Natural killer cell (primary cell): ENCODE measurements around the gene RRP15. TPM values are rescaled to one million over a fixed set of nuclear protein-coding genes. Genes with fewer than 3 reads are reported as not detected.

Experiments
- ATAC-seq, 3 donors: fragments of 150-1000 bp in 2 of 3; fragments of 200-7000 bp in 1 of 3; cut with Tn5 transposase; 1 replicate in 1 of 3; 2 replicates in 2 of 3; pipeline ENCODE4 v1.10.0; 2021; ENCODE audit warnings: mild to moderate bottlenecking in 2 of 3, moderate library complexity in 2 of 3
- DNase-seq, 2 donors: peaks; one replicate each; pipeline versions ENCODE4 v3.0.0 to v3.0.0-alpha.2; 2013 to 2021; ENCODE audit warnings: mixed read lengths in 1 of 2
- H3K27ac ChIP-seq: one replicate; pipeline ENCODE4 v1.5.1; 2013; ENCODE audit warnings: mild to moderate bottlenecking, low read length
- H3K27me3 ChIP-seq: one replicate; pipeline ENCODE4 v1.6.1; 2013; ENCODE audit warnings: low read length; ENCODE audit not compliant: control insufficient read depth, insufficient read depth
- H3K36me3 ChIP-seq: one replicate; pipeline ENCODE4 v1.6.1; 2013; ENCODE audit warnings: low read length; ENCODE audit not compliant: control insufficient read depth, insufficient read depth
- H3K4me1 ChIP-seq: one replicate; pipeline ENCODE4 v1.6.1; 2013; ENCODE audit warnings: low read length; ENCODE audit not compliant: control insufficient read depth, insufficient read depth
- H3K4me3 ChIP-seq: one replicate; pipeline ENCODE4 v1.5.1; 2013; ENCODE audit warnings: low read length
- H3K9me3 ChIP-seq: one replicate; pipeline ENCODE4 v1.6.1; 2013; ENCODE audit warnings: low read length; ENCODE audit not compliant: control insufficient read depth, insufficient read depth
- H3K27ac Mint-ChIP-seq, 2 donors: one replicate each; pipeline ENCODE4 v1.8.0; 2022; ENCODE audit warnings: mild to moderate bottlenecking in 2 of 2, mixed read lengths in 2 of 2, moderate library complexity in 1 of 2
- H3K27me3 Mint-ChIP-seq, 2 donors: one replicate each; pipeline ENCODE4 v1.8.0; 2022; ENCODE audit warnings: low read depth in 2 of 2, mixed read lengths in 2 of 2
- H3K36me3 Mint-ChIP-seq: one replicate; pipeline ENCODE4 v1.8.0; 2022; ENCODE audit warnings: mixed read lengths
- H3K4me1 Mint-ChIP-seq, 2 donors: one replicate each; pipeline ENCODE4 v1.8.0; 2022; ENCODE audit warnings: mixed read lengths in 2 of 2
- H3K4me3 Mint-ChIP-seq: one replicate; pipeline ENCODE4 v1.8.0; 2022; ENCODE audit warnings: mild to moderate bottlenecking, moderate library complexity, mixed read lengths
- H3K9me3 Mint-ChIP-seq, 2 donors: one replicate each; pipeline ENCODE4 v1.8.0; 2022; ENCODE audit warnings: mixed read lengths in 2 of 2
- WGBS: methylation state at CpG from one replicate; pipeline ENCODE4 v1.1.7; 2013; ENCODE audit warnings: missing lambda C conversion rate; ENCODE audit not compliant: insufficient coverage; 5-methylcytosine and 5-hydroxymethylcytosine counted together
- intact Hi-C: fragments of 100-400 bp; cut with micrococcal nuclease; formaldehyde crosslinking; loops from one replicate; pipeline ENCODE4 v1.14.2; 2022
- total RNA-seq, 4 donors: library from RNA; stranded (reverse); fragments of 120-200 nt in 1 of 4; gene quantifications; one replicate each; pipeline versions ENCODE4 v1.2.3 to v1.2.4, GENCODE V29; 2013 to 2022
- TF ChIP-seq, protein P1 (sequence below): fragments of 200-600 bp; IDR thresholded peaks from one replicate; pipeline ENCODE4 v1.8.0; 2022; ENCODE audit warnings: antibody characterized with exemption

RRP15 gene
- total RNA-seq, 3 donors from 2014 or later (not counting 1 experiment from before 2014, with no cell fraction given) = 9.2 to 15.3 (median 13.3) TPM

DNA sequence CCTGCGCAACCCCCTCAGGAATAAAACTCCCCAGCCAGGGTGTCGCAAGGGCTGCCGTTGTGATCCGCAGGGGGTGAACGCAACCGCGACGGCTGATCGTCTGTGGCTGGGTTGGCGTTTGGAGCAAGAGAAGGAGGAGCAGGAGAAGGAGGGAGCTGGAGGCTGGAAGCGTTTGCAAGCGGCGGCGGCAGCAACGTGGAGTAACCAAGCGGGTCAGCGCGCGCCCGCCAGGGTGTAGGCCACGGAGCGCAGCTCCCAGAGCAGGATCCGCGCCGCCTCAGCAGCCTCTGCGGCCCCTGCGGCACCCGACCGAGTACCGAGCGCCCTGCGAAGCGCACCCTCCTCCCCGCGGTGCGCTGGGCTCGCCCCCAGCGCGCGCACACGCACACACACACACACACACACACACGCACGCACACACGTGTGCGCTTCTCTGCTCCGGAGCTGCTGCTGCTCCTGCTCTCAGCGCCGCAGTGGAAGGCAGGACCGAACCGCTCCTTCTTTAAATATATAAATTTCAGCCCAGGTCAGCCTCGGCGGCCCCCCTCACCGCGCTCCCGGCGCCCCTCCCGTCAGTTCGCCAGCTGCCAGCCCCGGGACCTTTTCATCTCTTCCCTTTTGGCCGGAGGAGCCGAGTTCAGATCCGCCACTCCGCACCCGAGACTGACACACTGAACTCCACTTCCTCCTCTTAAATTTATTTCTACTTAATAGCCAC is 60.7 kb downstream of the RRP15 start:
- no peaks in the 10 kb centered on the region for H3K9me3 ChIP-seq
- Mint-ChIP-seq H3K27ac (peak overlapping the region in 1 of 2 donors; percentile 10), H3K36me3 (no peaks in the 10 kb centered on the region), H3K4me1 (peaks cover under 1 to 19% of the 10 kb centered on the region in 2 donors), H3K4me3 (no peak overlapping the region), H3K9me3 (no peaks in the 10 kb centered on the region), H3K27me3 (peaks cover 25 to 39% of the 10 kb centered on the region in 2 donors)
- DNase-seq (peak in 1 of 2 donors; percentile 66), ATAC-seq (peak; percentile 45 to 73 (median 72))
- TF ChIP-seq, protein P1, sequence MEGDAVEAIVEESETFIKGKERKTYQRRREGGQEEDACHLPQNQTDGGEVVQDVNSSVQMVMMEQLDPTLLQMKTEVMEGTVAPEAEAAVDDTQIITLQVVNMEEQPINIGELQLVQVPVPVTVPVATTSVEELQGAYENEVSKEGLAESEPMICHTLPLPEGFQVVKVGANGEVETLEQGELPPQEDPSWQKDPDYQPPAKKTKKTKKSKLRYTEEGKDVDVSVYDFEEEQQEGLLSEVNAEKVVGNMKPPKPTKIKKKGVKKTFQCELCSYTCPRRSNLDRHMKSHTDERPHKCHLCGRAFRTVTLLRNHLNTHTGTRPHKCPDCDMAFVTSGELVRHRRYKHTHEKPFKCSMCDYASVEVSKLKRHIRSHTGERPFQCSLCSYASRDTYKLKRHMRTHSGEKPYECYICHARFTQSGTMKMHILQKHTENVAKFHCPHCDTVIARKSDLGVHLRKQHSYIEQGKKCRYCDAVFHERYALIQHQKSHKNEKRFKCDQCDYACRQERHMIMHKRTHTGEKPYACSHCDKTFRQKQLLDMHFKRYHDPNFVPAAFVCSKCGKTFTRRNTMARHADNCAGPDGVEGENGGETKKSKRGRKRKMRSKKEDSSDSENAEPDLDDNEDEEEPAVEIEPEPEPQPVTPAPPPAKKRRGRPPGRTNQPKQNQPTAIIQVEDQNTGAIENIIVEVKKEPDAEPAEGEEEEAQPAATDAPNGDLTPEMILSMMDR = no peak
- H3K4me3 ChIP-seq = peak overlapping the region; percentile 43
- H3K36me3 ChIP-seq = no peaks in the 10 kb centered on the region
- WGBS = under 1% methylated on average over 64 of the region's 64 CpGs
- peaks cover 8% of the 10 kb centered on the region for H3K27me3 ChIP-seq
- H3K4me1 ChIP-seq = peaks cover 26% of the 10 kb centered on the region
- intact Hi-C loops = no loop called here
- no peak overlapping the region for H3K27ac ChIP-seq

DNA sequence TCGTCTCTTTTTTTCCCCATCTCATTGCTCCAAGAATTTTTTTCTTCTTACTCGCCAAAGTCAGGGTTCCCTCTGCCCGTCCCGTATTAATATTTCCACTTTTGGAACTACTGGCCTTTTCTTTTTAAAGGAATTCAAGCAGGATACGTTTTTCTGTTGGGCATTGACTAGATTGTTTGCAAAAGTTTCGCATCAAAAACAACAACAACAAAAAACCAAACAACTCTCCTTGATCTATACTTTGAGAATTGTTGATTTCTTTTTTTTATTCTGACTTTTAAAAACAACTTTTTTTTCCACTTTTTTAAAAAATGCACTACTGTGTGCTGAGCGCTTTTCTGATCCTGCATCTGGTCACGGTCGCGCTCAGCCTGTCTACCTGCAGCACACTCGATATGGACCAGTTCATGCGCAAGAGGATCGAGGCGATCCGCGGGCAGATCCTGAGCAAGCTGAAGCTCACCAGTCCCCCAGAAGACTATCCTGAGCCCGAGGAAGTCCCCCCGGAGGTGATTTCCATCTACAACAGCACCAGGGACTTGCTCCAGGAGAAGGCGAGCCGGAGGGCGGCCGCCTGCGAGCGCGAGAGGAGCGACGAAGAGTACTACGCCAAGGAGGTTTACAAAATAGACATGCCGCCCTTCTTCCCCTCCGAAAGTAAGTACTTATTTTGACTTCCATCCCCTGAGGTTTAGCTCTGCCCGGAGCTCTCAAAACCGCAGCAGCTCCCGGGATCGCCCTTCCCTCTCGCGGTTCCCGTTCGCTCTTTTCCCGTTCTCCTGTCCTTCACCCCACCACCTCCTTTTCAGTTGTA is 61.5 kb downstream of the RRP15 start:
- Histone ChIP-seq H3K27ac (peak overlapping the region; percentile 16), H3K27me3 (peaks cover 8% of the 10 kb centered on the region), H3K36me3 (no peaks in the 10 kb centered on the region), H3K9me3 (no peaks in the 10 kb centered on the region), H3K4me1 (peaks cover 28% of the 10 kb centered on the region), H3K4me3 (peak overlapping the region; percentile 43)
- Mint-ChIP-seq H3K36me3 (no peaks in the 10 kb centered on the region), H3K4me1 (peaks cover 8 to 26% of the 10 kb centered on the region in 2 donors), H3K27ac (peak overlapping the region in 1 of 2 donors; percentile 10), H3K4me3 (no peak overlapping the region), H3K9me3 (no peaks in the 10 kb centered on the region), H3K27me3 (peaks cover 25 to 39% of the 10 kb centered on the region in 2 donors)
- ATAC-seq (no peak), DNase-seq (peak in 1 of 2 donors; percentile 18)
- intact Hi-C loops = no loop called here
- WGBS = 1% methylated on average over 37 of the region's 39 CpGs
- TF ChIP-seq, protein P1 = no peak

DNA sequence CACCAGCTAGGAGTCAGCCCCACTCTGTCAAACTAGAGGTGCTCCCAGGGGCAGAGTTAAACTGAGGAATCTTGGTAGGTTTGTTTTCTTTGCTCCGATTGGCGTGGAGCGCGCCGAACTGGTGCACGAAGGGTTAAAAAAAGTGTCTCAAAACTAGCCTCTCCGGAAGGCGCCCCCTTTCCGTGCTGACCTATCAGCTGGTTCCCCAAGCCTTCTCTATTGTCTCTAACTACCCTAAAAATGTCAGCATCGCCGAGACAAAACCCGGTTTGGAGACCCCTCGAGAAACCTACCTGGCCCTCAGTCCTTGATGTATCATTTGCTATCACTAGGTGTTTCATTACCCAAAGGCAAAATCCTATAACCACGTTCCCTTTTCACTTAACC is 62.2 kb downstream of the RRP15 start:
- no peak for ATAC-seq
- DNase-seq = no peak
- Histone ChIP-seq H3K9me3 (no peaks in the 10 kb centered on the region), H3K27me3 (peaks cover 8% of the 10 kb centered on the region), H3K27ac (no peak overlapping the region), H3K36me3 (no peaks in the 10 kb centered on the region), H3K4me3 (peak overlapping the region; percentile 43), H3K4me1 (peaks cover 28% of the 10 kb centered on the region)
- Mint-ChIP-seq H3K27ac (peak overlapping the region in 1 of 2 donors; percentile 10), H3K4me1 (peaks cover 10 to 28% of the 10 kb centered on the region in 2 donors), H3K27me3 (peaks cover 25 to 39% of the 10 kb centered on the region in 2 donors), H3K9me3 (no peaks in the 10 kb centered on the region), H3K36me3 (no peaks in the 10 kb centered on the region), H3K4me3 (no peak overlapping the region)
- intact Hi-C loops = no loop called here
- WGBS = 3% methylated on average over 14 of the region's 14 CpGs
- TF ChIP-seq, protein P1 = no peak
